ENCODE measurements around the gene LIN7A.

The LIN7A gene

GRCh38 chr12:80858356-80858755, 79.4 kb downstream of the LIN7A start:
- DNase-seq (ENCODE audit: low read depth in 2 of 2), result no peak

DNA sequence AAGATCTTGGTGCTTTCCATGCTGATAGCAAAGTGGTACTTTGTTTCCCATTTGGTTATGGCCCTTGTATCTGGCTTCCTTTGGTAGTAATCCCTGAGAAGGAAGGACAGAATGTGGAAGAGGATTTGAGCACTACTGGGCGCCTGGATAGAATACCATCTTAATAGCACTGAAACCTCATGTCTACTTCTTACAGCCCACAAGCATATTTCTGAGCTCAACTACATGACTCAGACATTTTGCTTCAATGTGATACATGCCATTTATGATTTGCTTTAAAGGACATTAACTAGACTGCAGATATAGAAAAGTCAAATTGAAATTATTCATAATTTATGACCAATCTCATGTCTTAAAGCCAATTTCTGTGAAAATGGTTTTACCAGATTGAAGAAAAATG, 80.4 kb downstream of the LIN7A start:
- no peak for DNase-seq (ENCODE audit: low read depth in 2 of 2)

DNA sequence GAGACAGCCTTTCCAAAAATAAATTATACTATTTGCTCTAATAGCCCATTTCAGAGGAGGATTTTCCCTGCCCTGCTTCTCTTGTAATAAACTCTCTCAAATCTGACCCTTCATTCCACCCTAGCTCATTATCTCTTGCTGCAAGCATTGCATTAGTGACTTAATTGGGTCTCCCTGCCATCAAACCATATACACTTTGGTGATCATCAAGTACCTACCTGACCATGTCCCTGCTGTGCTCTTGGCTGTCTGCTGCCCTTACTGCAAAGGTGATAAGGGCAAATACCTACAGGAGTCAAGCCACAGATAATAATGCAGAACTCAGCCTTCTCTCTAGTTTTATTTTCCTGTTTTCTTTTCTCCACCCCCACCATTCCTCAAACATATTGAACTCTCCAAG, 88.4 kb downstream of the LIN7A start:
- DNase-seq (ENCODE audit: low read depth in 2 of 2), result no peak

- DNase-seq (ENCODE audit: low read depth in 2 of 2), result no peak
Measured at GRCh38 chr12:80848858-80849257, 88.9 kb downstream of the LIN7A start.

DNA sequence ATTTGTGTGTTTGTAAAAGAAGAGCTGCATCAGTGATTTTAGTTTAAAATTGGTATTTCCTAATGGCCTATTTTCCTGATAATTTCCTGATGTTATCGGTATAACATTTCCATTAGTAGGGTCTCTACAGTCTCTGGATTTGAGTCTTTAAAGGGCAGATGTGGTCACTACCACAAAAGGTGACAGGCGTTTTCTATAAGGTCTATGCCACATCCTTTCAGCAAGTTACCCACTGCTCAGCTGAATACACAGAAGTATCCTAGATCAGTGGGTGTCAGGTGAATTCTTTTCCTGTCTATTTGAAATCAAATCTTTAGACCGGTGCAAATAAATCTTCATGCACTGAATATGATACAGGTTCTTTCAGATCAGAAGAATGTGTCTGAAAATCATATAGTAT, 90.2 kb downstream of the LIN7A start:
- no peak for DNase-seq (ENCODE audit: low read depth in 2 of 2)

DNA sequence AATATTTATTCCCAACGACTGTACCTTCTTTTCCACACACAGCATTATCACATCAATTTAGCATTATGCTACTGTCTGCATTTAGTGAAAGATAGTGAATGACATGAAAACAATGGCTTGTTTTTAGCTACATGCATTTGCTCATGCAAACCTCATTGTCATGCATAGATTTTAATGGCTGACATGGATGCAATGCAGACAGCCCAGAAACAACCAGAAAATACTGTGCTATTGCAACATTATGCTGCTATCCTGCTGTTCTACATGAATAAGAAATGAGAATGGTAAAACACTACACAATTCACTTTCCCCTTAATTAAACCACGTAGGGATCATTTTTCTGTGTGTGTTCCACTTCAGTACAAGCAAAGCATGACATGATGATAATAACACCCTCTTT, 90.8 kb downstream of the LIN7A start:
- no peak for DNase-seq (ENCODE audit: low read depth in 2 of 2)

GRCh38 chr12:80845639-80846038, 92.1 kb downstream of the LIN7A start:
- DNase-seq (ENCODE audit: low read depth in 2 of 2), result no peak

GRCh38 chr12:80843969-80844368, 93.8 kb downstream of the LIN7A start:
- DNase-seq (ENCODE audit: low read depth in 2 of 2), result no peak

DNA sequence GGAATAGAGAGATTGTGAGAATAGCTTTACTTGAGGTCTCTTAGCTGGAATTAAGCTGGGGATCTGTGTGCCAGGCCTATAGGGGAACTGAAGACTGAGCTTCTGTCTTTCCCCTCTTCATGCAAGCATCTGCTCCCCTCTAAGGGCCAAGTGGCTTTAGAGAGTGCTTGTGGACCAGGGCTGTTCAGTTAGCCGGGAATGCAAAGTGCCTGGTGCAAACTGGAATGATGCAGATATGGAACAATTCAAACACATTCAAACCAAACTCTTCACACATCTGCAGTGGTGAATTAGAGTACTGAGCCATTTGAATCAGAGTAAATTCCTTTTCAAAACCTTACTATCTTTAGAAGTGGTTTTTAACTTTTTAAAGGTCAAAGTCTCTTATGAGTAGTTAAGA, 99.0 kb downstream of the LIN7A start:
- DNase-seq (ENCODE audit: low read depth in 2 of 2), result no peak

- DNase-seq (ENCODE audit: low read depth in 2 of 2), result no peak
Measured at GRCh38 chr12:80838024-80838658, 99.6 kb downstream of the LIN7A start.

DNA sequence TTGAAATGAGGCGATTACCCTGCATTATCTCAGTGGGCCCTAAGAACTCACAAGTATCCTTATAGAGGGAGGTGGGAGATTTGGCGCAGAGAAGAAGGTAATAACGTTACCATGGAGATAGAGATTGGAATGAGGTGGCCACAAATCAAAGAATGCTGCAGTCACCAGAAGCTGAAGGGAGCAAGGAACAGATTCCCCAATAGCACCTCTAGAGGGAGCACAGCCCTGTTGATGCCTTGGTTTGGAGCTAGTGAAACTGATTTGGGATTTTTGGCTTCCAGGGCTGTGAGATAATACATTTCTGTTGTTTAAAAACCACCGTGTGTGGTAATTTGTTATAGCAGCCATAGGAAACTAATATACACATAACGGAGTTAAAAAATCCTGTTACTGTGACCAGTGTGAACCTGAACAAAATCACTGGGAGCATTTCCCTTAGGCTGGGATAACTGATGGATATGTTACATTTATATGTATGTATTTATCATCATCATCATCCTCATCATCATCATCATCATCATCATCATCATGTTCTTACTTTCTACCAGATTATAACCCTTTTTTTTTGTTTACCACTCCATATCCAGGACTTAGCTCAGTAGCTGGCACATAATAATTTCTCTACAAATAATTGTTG, 100.3 kb downstream of the LIN7A start:
- DNase-seq (ENCODE audit: low read depth in 2 of 2), result no peak

- no peak for DNase-seq (ENCODE audit: low read depth in 2 of 2)
Measured at GRCh38 chr12:80834724-80835123, 103.0 kb downstream of the LIN7A start.

DNA sequence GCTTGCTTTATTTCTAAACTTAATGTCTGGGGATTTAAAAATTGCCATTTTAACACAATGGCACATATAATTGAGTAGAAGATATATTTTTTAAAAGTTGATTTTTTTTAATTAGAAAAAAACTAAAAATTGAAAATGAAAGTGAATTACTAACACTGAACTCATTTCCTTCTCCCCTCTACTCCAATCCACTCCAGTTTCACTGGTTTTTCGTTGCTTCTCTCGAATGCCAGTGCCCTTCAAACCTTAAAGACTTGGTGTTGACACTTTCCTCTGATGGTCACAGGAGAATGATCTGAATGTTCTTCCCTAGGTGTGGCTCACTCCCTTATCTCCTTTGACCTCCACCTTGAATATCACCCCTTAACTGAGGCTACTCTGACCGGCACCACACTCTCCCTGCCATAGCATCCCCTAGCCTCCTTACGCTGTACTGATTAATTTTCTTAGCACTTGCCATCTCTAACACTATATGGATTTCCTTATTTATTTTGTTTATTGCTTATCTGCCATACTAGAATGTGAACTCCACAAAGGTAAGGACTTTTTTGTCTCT, 107.1 kb downstream of the LIN7A start:
- no peak for DNase-seq (ENCODE audit: low read depth in 2 of 2)

DNA sequence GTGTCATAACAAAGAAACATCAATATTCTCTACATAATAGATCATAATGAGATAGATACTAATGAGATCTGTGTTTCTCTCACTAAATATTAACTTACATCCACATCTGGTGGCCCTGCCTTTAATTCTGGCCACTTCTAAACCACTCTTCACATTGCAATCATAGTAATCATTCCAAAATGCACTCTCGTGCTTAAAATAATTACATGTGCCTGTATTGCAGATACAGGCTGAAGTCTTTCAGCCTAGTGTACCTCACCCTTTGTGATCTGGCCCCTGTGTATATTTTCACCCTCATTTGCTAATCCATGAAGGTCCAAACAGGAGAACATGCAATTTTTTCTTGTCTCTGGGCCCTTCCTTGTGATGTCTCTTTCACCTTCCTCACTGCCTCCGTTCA, 108.0 kb downstream of the LIN7A start:
- DNase-seq (ENCODE audit: low read depth in 2 of 2), result no peak

DNA sequence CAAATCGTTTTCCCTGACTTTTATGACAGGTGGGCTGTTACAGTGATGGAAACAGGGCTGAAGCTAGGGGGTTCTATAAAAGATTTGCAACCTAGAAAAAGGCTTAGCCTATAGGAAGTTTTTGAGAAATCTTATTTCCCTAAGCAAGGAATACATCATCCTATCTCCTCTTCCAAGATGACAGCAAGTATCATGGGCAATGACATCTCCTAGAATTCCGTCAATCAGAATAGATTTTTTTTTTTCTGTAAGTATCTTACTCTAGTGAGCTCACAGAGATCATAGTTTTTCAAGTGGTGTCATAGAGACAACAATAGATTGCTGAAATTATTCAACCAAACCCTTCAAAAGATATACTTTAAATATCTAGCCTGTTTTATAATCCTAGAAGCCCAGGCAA, 112.2 kb downstream of the LIN7A start:
- DNase-seq (ENCODE audit: low read depth in 2 of 2), result no peak

DNA sequence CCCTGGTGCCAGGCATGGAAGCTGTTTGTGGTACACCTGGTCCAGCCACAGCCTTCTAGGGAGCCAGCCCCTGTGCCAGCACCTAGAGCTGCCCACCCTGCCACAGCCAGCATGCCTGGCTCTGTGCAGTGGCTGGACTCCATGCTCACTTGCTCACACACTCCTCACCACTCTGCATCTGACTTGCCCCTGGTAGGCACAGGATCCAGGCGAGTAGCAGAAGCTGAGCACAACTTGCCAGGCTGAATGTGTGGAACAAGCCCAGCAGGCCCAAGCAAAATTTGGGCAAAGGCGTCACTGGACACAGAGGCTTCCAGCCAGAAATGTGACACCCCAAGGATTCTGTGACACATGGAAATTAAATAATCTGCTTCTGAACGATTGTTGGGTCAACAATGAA, 114.3 kb downstream of the LIN7A start:
- no peak for DNase-seq (ENCODE audit: low read depth in 2 of 2)

GRCh38 chr12:80821513-80822000, 116.2 kb downstream of the LIN7A start:
- DNase-seq (ENCODE audit: low read depth in 2 of 2), result no peak

GRCh38 chr12:80818878-80819277, 118.9 kb downstream of the LIN7A start:
- no peak for DNase-seq (ENCODE audit: low read depth in 2 of 2)

GRCh38 chr12:80815351-80815750, 122.4 kb downstream of the LIN7A start:
- no peak for DNase-seq (ENCODE audit: low read depth in 2 of 2)

DNA sequence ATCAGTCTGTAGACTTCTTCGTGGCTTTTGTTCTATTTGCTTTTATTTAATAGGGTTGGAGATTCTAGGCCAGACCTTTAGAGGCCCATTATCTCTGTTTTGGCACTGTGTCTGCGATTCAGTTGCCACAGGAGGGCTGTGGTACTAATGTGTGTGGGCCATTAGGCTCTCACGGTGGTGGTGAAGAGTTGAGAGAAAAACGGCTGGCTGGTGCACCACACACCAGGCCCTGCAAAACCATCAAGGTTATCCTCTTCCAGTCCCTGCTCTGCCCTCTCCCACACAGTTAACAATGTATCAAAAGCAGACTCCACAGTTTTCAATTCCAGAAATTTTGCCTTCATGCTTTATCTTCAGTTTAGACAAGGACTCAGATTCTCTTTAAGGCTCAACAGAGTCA, 123.3 kb downstream of the LIN7A start:
- DNase-seq (ENCODE audit: low read depth in 2 of 2), result no peak

DNA sequence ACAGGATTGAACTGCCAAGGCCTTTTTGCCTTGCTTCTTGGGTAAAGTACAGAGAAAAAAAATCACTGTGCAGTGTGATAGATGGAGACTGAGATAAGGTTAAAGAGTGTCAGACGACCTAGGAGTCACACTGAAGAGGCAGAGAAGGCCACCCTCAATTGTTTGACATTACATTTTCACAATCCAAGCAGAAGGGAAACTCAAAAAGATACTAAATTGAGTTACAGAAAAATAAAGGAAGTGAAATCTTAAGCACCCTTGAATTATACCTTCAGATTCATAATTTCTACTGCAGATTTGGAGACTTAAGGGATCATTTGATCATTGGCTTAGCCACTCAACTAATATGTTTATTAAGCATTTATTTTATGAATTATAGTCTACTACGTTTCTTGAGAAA, 123.9 kb downstream of the LIN7A start:
- DNase-seq (ENCODE audit: low read depth in 2 of 2), result no peak

GRCh38 chr12:80811957-80812708, 125.6 kb downstream of the LIN7A start:
- no peak for DNase-seq (ENCODE audit: low read depth in 2 of 2)

DNA sequence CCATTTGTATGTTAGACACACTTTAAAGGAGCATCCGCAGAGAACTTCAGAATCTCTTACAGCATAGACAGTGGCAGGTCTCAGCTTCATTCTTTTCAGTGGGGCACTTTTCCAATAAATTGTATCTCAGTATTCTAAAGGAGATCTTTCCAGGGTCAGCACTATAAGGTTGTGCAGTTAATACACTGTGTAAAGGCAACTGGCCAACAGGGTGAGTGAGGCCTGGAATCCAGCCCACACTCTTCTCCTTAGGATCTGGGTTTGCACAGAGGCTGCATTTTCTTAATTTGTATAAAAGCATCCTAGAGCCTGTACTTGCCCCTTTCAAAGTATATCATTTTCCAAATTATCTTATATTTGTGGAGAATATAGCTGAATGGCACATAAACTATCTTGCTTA, 126.9 kb downstream of the LIN7A start:
- DNase-seq (ENCODE audit: low read depth in 2 of 2), result no peak
